ENCODE results near the gene RHO.

- TF ChIP-seq, protein P1, sequence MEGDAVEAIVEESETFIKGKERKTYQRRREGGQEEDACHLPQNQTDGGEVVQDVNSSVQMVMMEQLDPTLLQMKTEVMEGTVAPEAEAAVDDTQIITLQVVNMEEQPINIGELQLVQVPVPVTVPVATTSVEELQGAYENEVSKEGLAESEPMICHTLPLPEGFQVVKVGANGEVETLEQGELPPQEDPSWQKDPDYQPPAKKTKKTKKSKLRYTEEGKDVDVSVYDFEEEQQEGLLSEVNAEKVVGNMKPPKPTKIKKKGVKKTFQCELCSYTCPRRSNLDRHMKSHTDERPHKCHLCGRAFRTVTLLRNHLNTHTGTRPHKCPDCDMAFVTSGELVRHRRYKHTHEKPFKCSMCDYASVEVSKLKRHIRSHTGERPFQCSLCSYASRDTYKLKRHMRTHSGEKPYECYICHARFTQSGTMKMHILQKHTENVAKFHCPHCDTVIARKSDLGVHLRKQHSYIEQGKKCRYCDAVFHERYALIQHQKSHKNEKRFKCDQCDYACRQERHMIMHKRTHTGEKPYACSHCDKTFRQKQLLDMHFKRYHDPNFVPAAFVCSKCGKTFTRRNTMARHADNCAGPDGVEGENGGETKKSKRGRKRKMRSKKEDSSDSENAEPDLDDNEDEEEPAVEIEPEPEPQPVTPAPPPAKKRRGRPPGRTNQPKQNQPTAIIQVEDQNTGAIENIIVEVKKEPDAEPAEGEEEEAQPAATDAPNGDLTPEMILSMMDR (IDR thresholded peaks at IDR 0.05; ENCODE audit: low read length): no peak
- TF ChIP-seq EZH2 (IDR thresholded peaks at IDR 0.05; ENCODE audit: borderline replicate concordance, low read length): no peak
Measured at GRCh38 chr3:129492691-129493090, 35.7 kb upstream of the RHO start.
